OCI-LY3 (cell line): ENCODE data around the gene AIRE.

Experiments
- CTCF ChIP-seq: fragments of 200-600, 300-600 bp; sonication (generic); IDR thresholded peaks from 2 replicates; pipeline ENCODE4 v1.5.1; 2014; ENCODE audit warnings: antibody characterized with exemption, low read length, low read depth
- EZH2phosphoT487 ChIP-seq: fragments of 200-600 bp; shearing (Covaris generic); IDR thresholded peaks from 2 replicates; pipeline ENCODE4 v1.6.1; 2018; ENCODE audit warnings: antibody characterized with exemption, mixed run types, low read depth

DNA sequence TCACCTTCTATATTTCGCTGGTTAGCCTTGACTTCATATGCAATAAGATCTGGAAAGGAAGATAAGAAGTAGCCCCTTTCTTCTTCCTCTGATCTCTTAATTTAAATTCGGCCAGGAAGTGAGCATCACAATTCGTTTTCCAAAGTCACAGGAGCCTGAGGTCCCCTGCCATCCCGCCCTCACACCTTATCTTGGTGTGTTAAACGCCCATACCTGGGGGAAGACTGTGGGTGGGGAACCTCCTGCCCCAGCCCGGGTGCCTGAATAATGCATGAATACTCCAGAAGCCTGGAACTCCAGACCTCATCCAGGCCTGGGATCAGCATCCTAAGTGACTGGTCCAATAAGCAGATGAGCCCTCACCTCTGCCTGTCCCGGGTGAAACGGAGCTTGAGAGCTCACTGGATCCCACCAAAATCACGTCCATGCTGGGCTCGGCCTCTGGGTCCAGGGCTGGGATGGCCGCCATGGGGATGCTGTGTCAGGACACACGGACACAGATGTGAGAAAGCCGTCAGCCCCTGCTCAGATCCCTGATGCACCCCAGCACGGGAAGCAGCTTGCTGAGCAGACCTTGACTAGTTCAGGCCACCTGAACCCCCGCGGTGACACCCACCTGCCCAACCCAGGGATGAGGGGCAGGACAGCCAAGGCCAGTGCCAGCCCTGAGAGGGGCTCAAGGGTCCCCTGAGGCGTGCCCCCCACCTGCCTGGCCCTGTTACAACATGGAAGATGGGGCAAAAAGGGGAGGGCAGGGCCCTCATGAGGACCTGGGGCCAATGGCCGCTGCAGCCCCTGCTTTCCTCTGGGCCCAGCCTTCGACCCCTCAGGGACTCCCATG, 24.7 kb upstream of the AIRE start:
- TF ChIP-seq EZH2phosphoT487 = no peak
- no peak for TF ChIP-seq CTCF
